SK-N-SH treated with all-trans-retinoic acid at 6 μM for 48 hours (cell line): ENCODE results near the gene APLF.
"Not testable (repeated sequence)": the region's sequence is repeated elsewhere in the genome, so short reads cannot be mapped to it uniquely, and the experiment has no call there.

Source experiments
- CREB5 ChIP-seq: fragments of 250-450 bp; sonication (Bioruptor Pico); IDR thresholded peaks from 2 replicates; pipeline ENCODE4 v1.5.1; 2020; ENCODE audit warnings: low read depth, mild to moderate bottlenecking, moderate library complexity
- ESRRG ChIP-seq: fragments of 250-450 bp; sonication (Bioruptor Pico); IDR thresholded peaks from 2 replicates; pipeline ENCODE4 v1.6.1; 2021; ENCODE audit warnings: mild to moderate bottlenecking
- GLIS3 ChIP-seq: fragments of 250-450 bp; sonication (Bioruptor Pico); IDR thresholded peaks from 2 replicates; pipeline ENCODE4 v1.5.0; 2020; ENCODE audit warnings: mild to moderate bottlenecking, moderate library complexity
- TOX ChIP-seq: fragments of 250-450 bp; sonication (Bioruptor Pico); IDR thresholded peaks from 2 replicates; pipeline ENCODE4 v1.8.0; 2021; ENCODE audit warnings: mild to moderate bottlenecking, moderate library complexity, borderline replicate concordance
- ZFP3 ChIP-seq: fragments of 250-450 bp; sonication (Bioruptor Pico); IDR thresholded peaks from 2 replicates; pipeline ENCODE4 v1.5.0; 2020; ENCODE audit warnings: mild to moderate bottlenecking, moderate library complexity
- ZNF565 ChIP-seq: fragments of 450-650 bp; formaldehyde crosslinking; conservative IDR thresholded peaks from 2 replicates; pipeline ENCODE4 v1.5.0; 2020; ENCODE audit warnings: low read depth, mild to moderate bottlenecking, moderate library complexity
- ZNF70 ChIP-seq: fragments of 450-650 bp; formaldehyde crosslinking; IDR thresholded peaks from 2 replicates; pipeline ENCODE4 v1.5.0; 2020; ENCODE audit warnings: mild to moderate bottlenecking, moderate library complexity

- TF ChIP-seq ZNF70; CREB5 (CRISPR knock-in tag); ZNF565 (CRISPR knock-in tag); ESRRG (CRISPR knock-in tag); GLIS3 (CRISPR knock-in tag); ZFP3 (CRISPR knock-in tag); TOX (CRISPR knock-in tag): not testable (repeated sequence)
Observed at GRCh38 chr2:68488605-68489004, 21.2 kb downstream of the APLF start.
